ENCODE results near the gene UBE2N. TPM values are rescaled to one million over a fixed set of nuclear protein-coding genes. Genes with fewer than 3 reads are reported as not detected.

Gene UBE2N
- total RNA-seq, 4 donors from 2014 or later = 39.1 to 64.0 (median 45.2) TPM

DNA sequence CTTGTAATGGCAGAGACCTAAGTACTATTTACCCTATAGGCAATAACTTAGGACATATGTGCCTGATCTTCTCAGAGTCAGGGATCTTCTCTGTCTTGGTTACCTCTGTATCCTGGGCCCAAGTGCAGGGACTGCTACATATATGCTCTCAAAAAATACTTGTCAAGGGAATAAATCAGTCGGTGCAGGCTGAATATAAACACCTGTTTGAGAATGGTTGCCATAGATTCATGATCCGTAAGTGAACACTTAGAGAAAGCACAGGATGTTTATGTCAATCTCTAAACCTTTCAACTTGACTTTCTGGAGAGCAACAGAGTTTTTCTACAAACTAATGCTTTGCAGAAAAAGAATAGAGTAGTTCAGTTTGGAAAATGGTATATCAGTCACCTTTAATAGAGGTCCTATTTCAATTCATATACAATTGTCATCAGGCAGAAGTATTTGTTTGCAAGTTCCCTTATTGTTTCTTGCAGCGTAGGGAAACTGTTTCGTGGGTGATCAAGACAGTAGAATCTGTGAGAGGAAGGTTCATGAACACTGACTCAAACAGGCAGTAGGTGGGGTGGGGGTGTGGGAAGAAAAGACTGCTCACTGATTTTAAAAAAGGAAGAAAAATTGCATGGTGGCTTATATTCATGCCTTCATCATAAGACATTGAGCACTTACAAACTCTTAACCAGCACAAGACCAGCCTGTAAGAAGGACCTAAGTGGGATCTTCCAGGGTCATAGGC is 6.0 kb upstream of the UBE2N start:
- ATAC-seq (ENCODE audit: low FRiP score) = no peak
- no peak for DNase-seq (ENCODE audit: low spot score)
- TF ChIP-seq, protein P1, sequence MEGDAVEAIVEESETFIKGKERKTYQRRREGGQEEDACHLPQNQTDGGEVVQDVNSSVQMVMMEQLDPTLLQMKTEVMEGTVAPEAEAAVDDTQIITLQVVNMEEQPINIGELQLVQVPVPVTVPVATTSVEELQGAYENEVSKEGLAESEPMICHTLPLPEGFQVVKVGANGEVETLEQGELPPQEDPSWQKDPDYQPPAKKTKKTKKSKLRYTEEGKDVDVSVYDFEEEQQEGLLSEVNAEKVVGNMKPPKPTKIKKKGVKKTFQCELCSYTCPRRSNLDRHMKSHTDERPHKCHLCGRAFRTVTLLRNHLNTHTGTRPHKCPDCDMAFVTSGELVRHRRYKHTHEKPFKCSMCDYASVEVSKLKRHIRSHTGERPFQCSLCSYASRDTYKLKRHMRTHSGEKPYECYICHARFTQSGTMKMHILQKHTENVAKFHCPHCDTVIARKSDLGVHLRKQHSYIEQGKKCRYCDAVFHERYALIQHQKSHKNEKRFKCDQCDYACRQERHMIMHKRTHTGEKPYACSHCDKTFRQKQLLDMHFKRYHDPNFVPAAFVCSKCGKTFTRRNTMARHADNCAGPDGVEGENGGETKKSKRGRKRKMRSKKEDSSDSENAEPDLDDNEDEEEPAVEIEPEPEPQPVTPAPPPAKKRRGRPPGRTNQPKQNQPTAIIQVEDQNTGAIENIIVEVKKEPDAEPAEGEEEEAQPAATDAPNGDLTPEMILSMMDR (IDR thresholded peaks at IDR 0.05) = no peak

DNA sequence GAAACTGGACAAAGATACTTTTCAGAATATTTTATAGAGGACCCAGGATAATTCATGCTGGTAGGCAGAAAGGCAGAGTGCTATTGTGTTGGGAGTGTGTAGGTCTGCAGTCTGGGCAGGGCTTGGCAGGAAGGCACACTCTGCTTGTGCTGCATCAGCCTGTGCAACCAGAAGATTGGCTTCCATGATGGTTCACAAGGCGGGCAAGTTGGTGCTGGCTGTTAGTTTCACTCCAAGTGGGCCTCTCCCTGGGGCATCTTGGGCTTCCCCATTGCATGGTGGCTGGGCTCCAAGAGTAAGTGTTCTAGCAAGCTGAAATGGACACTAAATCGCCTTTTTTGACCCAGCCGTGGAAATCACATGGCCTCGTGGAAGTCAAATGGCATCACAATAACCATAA is 1.8 kb upstream of the UBE2N start:
- DNase-seq (ENCODE audit: low spot score) = no peak

GRCh38 chr12:93442411-93443340 is 929 bp upstream of the UBE2N start:
- TF ChIP-seq, protein P1 (IDR thresholded peaks at IDR 0.05) = no peak
- DNase-seq (ENCODE audit: low spot score) (no peak), ATAC-seq (ENCODE audit: low FRiP score) (no peak)

More for the DNA sequence above, 1.8 kb upstream of the UBE2N start:
- ATAC-seq (ENCODE audit: low FRiP score) = no peak
- TF ChIP-seq, protein P1 (IDR thresholded peaks at IDR 0.05) = no peak

GRCh38 chr12:93441081-93441616 is 598 bp downstream of the UBE2N start:
- ATAC-seq (ENCODE audit: low FRiP score) (peak; percentile 33), DNase-seq (ENCODE audit: low spot score) (no peak)
- TF ChIP-seq, protein P1 (IDR thresholded peaks at IDR 0.05) = no peak

GRCh38 chr12:93440043-93440835 is 1.5 kb downstream of the UBE2N start:
- TF ChIP-seq, protein P1 (IDR thresholded peaks at IDR 0.05) = no peak
- no peak for DNase-seq (ENCODE audit: low spot score)
- no peak for ATAC-seq (ENCODE audit: low FRiP score)

DNA sequence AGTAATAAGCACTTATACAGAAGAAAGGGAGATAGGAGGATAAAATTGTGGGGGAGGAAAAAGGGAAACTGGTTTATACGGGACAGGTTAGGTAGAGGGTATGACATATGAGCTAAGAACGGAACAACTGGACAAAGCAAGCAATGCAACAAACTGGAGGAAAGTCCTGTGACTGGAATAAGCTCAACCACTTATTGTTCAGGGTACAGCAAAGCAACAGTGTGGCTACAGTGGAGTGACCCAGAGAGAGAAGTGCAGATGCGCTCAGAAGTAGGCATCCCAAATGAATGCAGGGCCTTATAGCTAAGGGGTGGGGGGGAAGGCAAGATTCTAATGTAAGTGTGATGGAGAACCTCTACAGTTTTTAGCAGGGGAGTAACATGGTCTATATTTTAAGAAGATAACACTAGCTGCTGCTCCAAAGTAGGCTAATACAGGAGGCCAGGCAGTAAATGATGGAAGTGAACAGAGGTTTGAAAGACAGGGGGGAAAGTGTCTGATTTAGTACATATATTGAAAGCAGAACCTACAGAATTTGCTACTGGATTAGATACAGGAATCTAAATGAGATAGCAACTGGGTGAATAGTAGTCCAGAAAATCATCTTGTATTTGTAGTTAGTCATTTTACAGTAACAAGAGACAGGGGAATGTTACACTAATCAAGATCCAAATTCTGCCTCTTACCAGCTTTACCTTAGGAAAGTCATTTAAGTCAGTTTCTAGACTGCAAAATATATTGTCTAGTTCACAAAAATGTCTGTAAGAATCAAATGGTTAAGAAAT is 3.3 kb downstream of the UBE2N start:
- DNase-seq (ENCODE audit: low spot score) (no peak), ATAC-seq (ENCODE audit: low FRiP score) (no peak)
- TF ChIP-seq, protein P1 (IDR thresholded peaks at IDR 0.05) = no peak

Measured in omental fat pad (tissue), 4 donors.